HepG2 (cell line): ENCODE data around the gene FMO1. TPM values are rescaled to one million over a fixed set of nuclear protein-coding genes. Genes with fewer than 3 reads are reported as not detected.

Source experiments
- ATAC-seq: fragments of 200-7000 bp; cut with Tn5 transposase; 3 replicates; pipeline ENCODE4 v1.9.1; 2020; ENCODE audit warnings: mild to moderate bottlenecking, moderate library complexity
- BruUV-seq: library from RNA; stranded (reverse); fragments of 400-500 nt; replicated peaks from 2 replicates; lab custom pipeline; 2021; lab: Mats Ljungman, UMichigan
- CTCF ChIA-PET: fragments of 300-600 bp; formaldehyde crosslinking; extraction: SDS; loops from one replicate; lab custom pipeline; 2021; ENCODE audit warnings: low total read pairs, inconsistent platforms, low intra/inter-chr PET ratio; lab: Yijun Ruan, JAX
- POLR2A ChIA-PET: fragments of 350-600 bp; sonication (Branson Sonifier 250); formaldehyde crosslinking; loops from one replicate; lab custom pipeline; 2020; ENCODE audit warnings: antibody characterized with exemption, inconsistent platforms; lab: Yijun Ruan, JAX
- DNase-seq: peaks from one replicate; pipeline ENCODE4 v3.0.0-alpha.2; 2015; ENCODE audit warnings: low spot score
- FAIRE-seq: peaks from 3 replicates; lab custom pipeline; 2011; peaks lifted over from hg19 to GRCh38; lab: Jason Lieb, UNC
- H2AFZ ChIP-seq: one replicate; pipeline ENCODE4 v1.6.1; 2011; ENCODE audit warnings: low read length, inconsistent platforms
- H3K27ac ChIP-seq: fragments of 300-600 bp; 3 replicates; pipeline ENCODE4 v1.8.0; 2011; ENCODE audit warnings: mixed run types, mild to moderate bottlenecking, mixed read lengths, low read length, inconsistent platforms; ENCODE audit not compliant: insufficient read depth; ENCODE audit errors: extremely low read length
- H3K27me3 ChIP-seq, 2 experiments: fragments of 200-600 bp in 1 of 2; 2 replicates in 1 of 2; 3 replicates in 1 of 2; pipeline versions ENCODE4 v1.6.0 to v1.8.0; 2011; ENCODE audit warnings: low read length in 2 of 2, mild to moderate bottlenecking in 2 of 2, moderate library complexity in 2 of 2, inconsistent platforms in 1 of 2; ENCODE audit not compliant: insufficient read depth in 2 of 2, control insufficient read depth in 1 of 2
- H3K36me3 ChIP-seq, 2 experiments: fragments of 200-600 bp in 1 of 2; replicated peaks in 1 of 2; 2 replicates in 1 of 2; 3 replicates in 1 of 2; pipeline versions ENCODE4 v1.5.1 to v1.8.0; 2011; ENCODE audit warnings: low read length in 2 of 2, inconsistent platforms in 1 of 2; ENCODE audit not compliant: insufficient read depth in 2 of 2, control insufficient read depth in 1 of 2
- H3K4me1 ChIP-seq: 2 replicates; pipeline ENCODE4 v1.5.1; 2012; ENCODE audit warnings: low read length, inconsistent platforms; ENCODE audit not compliant: insufficient read depth
- H3K4me2 ChIP-seq: 2 replicates; pipeline ENCODE4 v1.6.0; 2011; ENCODE audit warnings: low read depth, low read length, inconsistent platforms
- H3K4me3 ChIP-seq, 3 experiments: fragments of 200-600 bp in 1 of 3; sonication (generic), shearing (Covaris generic) in 1 of 3; replicated peaks in 1 of 3; 2 replicates each; pipeline ENCODE4 v1.5.1; 2011 to 2016; ENCODE audit warnings: low read length in 3 of 3, inconsistent platforms in 2 of 3, low read depth in 2 of 3, mild to moderate bottlenecking in 2 of 3, control low read depth in 1 of 3, mixed read lengths in 1 of 3; ENCODE audit not compliant: insufficient read depth in 1 of 3
- H3K79me2 ChIP-seq: one replicate; pipeline ENCODE4 v1.6.1; 2011; ENCODE audit warnings: low read length, inconsistent platforms; ENCODE audit not compliant: insufficient read depth
- H3K9ac ChIP-seq: 2 replicates; pipeline ENCODE4 v1.6.0; 2011; ENCODE audit warnings: mild to moderate bottlenecking, low read depth, low read length, inconsistent platforms; ENCODE audit not compliant: insufficient read depth
- H3K9me3 ChIP-seq: 2 replicates; pipeline ENCODE4 v1.5.1; 2012; ENCODE audit warnings: mild to moderate bottlenecking, low read length
- H4K20me1 ChIP-seq: 2 replicates; pipeline ENCODE4 v1.6.0; 2011; ENCODE audit warnings: inconsistent platforms, mild to moderate bottlenecking, low read length, moderate library complexity; ENCODE audit not compliant: insufficient read depth
- EZH2 ChIP-seq: conservative IDR thresholded peaks from 2 replicates; pipeline ENCODE4 v1.6.1; 2012; ENCODE audit warnings: mild to moderate bottlenecking, low read depth, low read length, moderate library complexity
- MAF1 ChIP-seq: sonication (generic); formaldehyde crosslinking; IDR thresholded peaks from 2 replicates; pipeline ENCODE4 v1.5.0; 2020; ENCODE audit warnings: missing genetic modification reagents, borderline replicate concordance
- MTA1 ChIP-seq: sonication (generic); formaldehyde crosslinking; IDR thresholded peaks from 2 replicates; pipeline ENCODE4 v1.4.0; 2020; ENCODE audit warnings: missing genetic modification reagents, mild to moderate bottlenecking, borderline replicate concordance
- ZMYM3 ChIP-seq: sonication (generic); formaldehyde crosslinking; IDR thresholded peaks from 2 replicates; pipeline ENCODE4 v1.5.1; 2020; ENCODE audit warnings: mild to moderate bottlenecking, missing genetic modification reagents
- ZNF232 ChIP-seq: sonication (generic); formaldehyde crosslinking; IDR thresholded peaks from 2 replicates; pipeline ENCODE4 v1.4.0; 2020; ENCODE audit warnings: missing genetic modification reagents, borderline replicate concordance
- ZNF577 ChIP-seq: sonication (generic); formaldehyde crosslinking; IDR thresholded peaks from 2 replicates; pipeline ENCODE4 v1.4.0; 2020; ENCODE audit warnings: mild to moderate bottlenecking, low read depth, missing genetic modification reagents, borderline replicate concordance
- ZNF788 ChIP-seq: sonication (generic); formaldehyde crosslinking; IDR thresholded peaks from 2 replicates; pipeline ENCODE4 v1.5.0; 2020; ENCODE audit warnings: mild to moderate bottlenecking, missing genetic modification reagents, borderline replicate concordance
- WGBS: methylation state at CpG from one replicate; pipeline ENCODE4 v1.1.6; 2017; ENCODE audit warnings: low lambda C conversion rate; 5-methylcytosine and 5-hydroxymethylcytosine counted together
- in situ Hi-C: cut with HindIII; loops from 2 replicates; pipeline ENCODE4 v1.10.0; 2017; ENCODE audit warnings: low pct_unique_long_range_greater_than_20kb; ENCODE audit not compliant: extremely low pct_ligation_motif_present
- intact Hi-C: fragments of 100-400 bp; cut with micrococcal nuclease; formaldehyde crosslinking; loops from one replicate; pipeline ENCODE4 v1.10.0; 2022; ENCODE audit not compliant: unreplicated experiment
- polyA plus RNA-seq, 8 experiments: library from polyadenylated mRNA; depleted of rRNA in 3 of 8; stranded (reverse) in 7 of 8; unstranded in 1 of 8; fragments of >200 nt; fragmentation: Illumina TruSeq in 4 of 8; extraction: Trizol in 4 of 8; gene quantifications; 2 replicates each; pipeline versions ENCODE4 v1.2.1 to v1.2.3, GENCODE V29; 2011 to 2016; ENCODE audit warnings: low read depth in 4 of 8, missing spikeins in 1 of 8, mixed read lengths in 1 of 8; ENCODE audit not compliant: insufficient read depth in 1 of 8
- total RNA-seq, 5 experiments: library from RNA; depleted of rRNA; stranded (reverse); fragments of >200 nt; fragmentation: Illumina TruSeq; extraction: Trizol; gene quantifications; 2 replicates each; pipeline ENCODE4 v1.2.3, GENCODE V29; 2016; ENCODE audit warnings: low read depth in 1 of 5
- TF ChIP-seq, protein P1 (sequence below): sonication (generic); formaldehyde crosslinking; IDR thresholded peaks from 2 replicates; pipeline ENCODE4; 2020; ENCODE audit warnings: missing genetic modification reagents, mild to moderate bottlenecking, borderline replicate concordance
- TF ChIP-seq, protein P2 (sequence below): sonication (generic); formaldehyde crosslinking; IDR thresholded peaks from 2 replicates; pipeline ENCODE4 v1.4.0; 2020; ENCODE audit warnings: missing genetic modification reagents, borderline replicate concordance

Gene FMO1
- total and polyA plus RNA-seq, 2 of the 13 experiments (the other 11 are each of a cell fraction or from before 2014, with no cell fraction given), result not detected

DNA sequence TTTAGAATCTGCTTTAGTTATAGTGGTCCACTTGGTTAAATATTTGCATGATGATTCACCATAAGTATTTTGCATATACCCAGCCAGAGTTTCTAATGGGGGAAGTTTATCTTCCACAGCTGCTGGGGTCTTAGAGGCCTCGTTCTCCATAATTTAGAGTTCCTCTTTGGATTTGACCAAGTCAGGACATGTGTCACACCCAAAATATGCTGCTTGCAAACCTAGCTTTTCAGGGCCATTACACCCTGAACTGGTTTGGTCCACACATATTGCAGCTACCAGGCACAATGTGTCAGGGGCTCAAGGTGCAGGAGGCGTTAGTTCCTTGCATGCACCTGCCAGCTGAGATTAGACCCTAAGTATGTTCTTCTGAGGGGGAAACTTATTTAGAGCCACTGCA, 48.6 kb downstream of the FMO1 start:
- TF ChIP-seq, protein P1, sequence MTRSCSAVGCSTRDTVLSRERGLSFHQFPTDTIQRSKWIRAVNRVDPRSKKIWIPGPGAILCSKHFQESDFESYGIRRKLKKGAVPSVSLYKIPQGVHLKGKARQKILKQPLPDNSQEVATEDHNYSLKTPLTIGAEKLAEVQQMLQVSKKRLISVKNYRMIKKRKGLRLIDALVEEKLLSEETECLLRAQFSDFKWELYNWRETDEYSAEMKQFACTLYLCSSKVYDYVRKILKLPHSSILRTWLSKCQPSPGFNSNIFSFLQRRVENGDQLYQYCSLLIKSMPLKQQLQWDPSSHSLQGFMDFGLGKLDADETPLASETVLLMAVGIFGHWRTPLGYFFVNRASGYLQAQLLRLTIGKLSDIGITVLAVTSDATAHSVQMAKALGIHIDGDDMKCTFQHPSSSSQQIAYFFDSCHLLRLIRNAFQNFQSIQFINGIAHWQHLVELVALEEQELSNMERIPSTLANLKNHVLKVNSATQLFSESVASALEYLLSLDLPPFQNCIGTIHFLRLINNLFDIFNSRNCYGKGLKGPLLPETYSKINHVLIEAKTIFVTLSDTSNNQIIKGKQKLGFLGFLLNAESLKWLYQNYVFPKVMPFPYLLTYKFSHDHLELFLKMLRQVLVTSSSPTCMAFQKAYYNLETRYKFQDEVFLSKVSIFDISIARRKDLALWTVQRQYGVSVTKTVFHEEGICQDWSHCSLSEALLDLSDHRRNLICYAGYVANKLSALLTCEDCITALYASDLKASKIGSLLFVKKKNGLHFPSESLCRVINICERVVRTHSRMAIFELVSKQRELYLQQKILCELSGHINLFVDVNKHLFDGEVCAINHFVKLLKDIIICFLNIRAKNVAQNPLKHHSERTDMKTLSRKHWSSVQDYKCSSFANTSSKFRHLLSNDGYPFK, result no peak
- no peak for TF ChIP-seq MTA1 (CRISPR knock-in tag)
- no peak for TF ChIP-seq EZH2
- TF ChIP-seq MAF1 (CRISPR knock-in tag), result no peak
- TF ChIP-seq ZNF232 (CRISPR knock-in tag), result no peak
- TF ChIP-seq, all 625 proteins: peak for 0
- no peaks in the 10 kb centered on the region for H3K79me2 ChIP-seq
- H2AFZ ChIP-seq, result no peak overlapping the region
- H4K20me1 ChIP-seq, result no peaks in the 10 kb centered on the region
- in situ Hi-C loops, result no loop called here
- H3K9ac ChIP-seq, result no peak overlapping the region
- H3K4me3 ChIP-seq, result no peak overlapping the region
- H3K4me1 ChIP-seq, result no peaks in the 10 kb centered on the region
- no peaks in the 10 kb centered on the region for H3K27me3 ChIP-seq
- 0% methylated on average over 1 of the region's 2 CpGs for WGBS
- BruUV-seq, result no TSS peak
- DNase-seq (no peak), ATAC-seq (no peak), FAIRE-seq (no peak)
- H3K9me3 ChIP-seq, result peaks cover 24% of the 10 kb centered on the region
- ChIA-PET POLR2A (no interaction called here), CTCF (no interaction called here)
- no peaks in the 10 kb centered on the region for H3K36me3 ChIP-seq
- no peak overlapping the region for H3K27ac ChIP-seq
- intact Hi-C loops, result no loop called here
- no peak overlapping the region for H3K4me2 ChIP-seq

DNA sequence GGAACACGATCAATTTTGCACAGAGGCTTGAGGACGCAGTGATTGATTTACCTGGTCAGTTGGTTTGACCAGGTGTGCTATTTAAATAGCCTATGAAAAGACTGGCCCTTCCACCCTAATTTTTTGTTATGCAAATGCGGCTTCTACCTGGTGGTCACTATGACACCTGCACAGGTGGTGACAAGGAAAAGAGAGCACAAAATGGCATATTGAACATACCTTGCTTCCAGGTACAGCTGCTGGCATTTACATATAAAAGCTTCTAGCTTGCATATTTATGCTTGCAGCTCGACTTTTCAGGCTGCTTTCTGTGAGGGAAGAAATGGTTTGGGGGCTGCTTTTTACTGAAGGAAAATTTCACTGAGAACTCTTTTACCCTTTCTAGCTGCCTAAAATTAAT, 50.4 kb downstream of the FMO1 start:
- H3K4me2 ChIP-seq, result no peak overlapping the region
- H2AFZ ChIP-seq, result no peak overlapping the region
- ATAC-seq (no peak), DNase-seq (no peak), FAIRE-seq (no peak)
- H3K4me1 ChIP-seq, result no peaks in the 10 kb centered on the region
- WGBS, result 49% methylated on average over 4 of the region's 4 CpGs
- intact Hi-C loops (no loop called here), in situ Hi-C loops (no loop called here)
- no peaks in the 10 kb centered on the region for H3K27me3 ChIP-seq
- H3K9me3 ChIP-seq, result peaks cover 24% of the 10 kb centered on the region
- POLR2A ChIA-PET, result no interaction called here
- no peak overlapping the region for H3K4me3 ChIP-seq
- no peak overlapping the region for H3K27ac ChIP-seq
- H3K36me3 ChIP-seq, result no peaks in the 10 kb centered on the region
- TF ChIP-seq ZMYM3 (no peak), ZNF788 (no peak), ZNF577 (no peak)
- TF ChIP-seq, protein P2, sequence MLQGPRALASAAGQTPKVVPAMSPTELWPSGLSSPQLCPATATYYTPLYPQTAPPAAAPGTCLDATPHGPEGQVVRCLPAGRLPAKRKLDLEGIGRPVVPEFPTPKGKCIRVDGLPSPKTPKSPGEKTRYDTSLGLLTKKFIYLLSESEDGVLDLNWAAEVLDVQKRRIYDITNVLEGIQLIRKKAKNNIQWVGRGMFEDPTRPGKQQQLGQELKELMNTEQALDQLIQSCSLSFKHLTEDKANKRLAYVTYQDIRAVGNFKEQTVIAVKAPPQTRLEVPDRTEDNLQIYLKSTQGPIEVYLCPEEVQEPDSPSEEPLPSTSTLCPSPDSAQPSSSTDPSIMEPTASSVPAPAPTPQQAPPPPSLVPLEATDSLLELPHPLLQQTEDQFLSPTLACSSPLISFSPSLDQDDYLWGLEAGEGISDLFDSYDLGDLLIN (CRISPR knock-in tag), result no peak
- CTCF ChIA-PET, result no interaction called here
- H3K79me2 ChIP-seq, result no peaks in the 10 kb centered on the region
- no TSS peak for BruUV-seq
- no peak overlapping the region for H3K9ac ChIP-seq
- H4K20me1 ChIP-seq, result no peaks in the 10 kb centered on the region
